PC-3 (cell line): Measurements from ENCODE around the gene ARHGAP6. TPM values are rescaled to one million over a fixed set of nuclear protein-coding genes. Genes with fewer than 3 reads are reported as not detected.
A peak's percentile ranks its signal among the peaks of the same experiment; 100 is the strongest.
"Not testable (repeated sequence)": the region's sequence is repeated elsewhere in the genome, so short reads cannot be mapped to it uniquely, and the experiment has no call there.

Experiments
- ATAC-seq: fragments of 200-7000 bp; cut with Tn5 transposase; 2 replicates; pipeline ENCODE4 v1.9.1; 2020; ENCODE audit warnings: mild to moderate bottlenecking, moderate library complexity
- BruUV-seq: library from RNA; stranded (reverse); fragments of 400-500 nt; replicated peaks from 2 replicates; lab custom pipeline; 2021; lab: Mats Ljungman, UMichigan
- CTCF ChIA-PET: fragments of 300-600 bp; sonication (Branson Sonifier 250); formaldehyde crosslinking; loops from one replicate; lab custom pipeline; 2022; ENCODE audit warnings: antibody characterized with exemption; lab: Charles Lee
- POLR2A ChIA-PET: fragments of 300-600 bp; sonication (Branson Sonifier 250); formaldehyde crosslinking; loops from one replicate; lab custom pipeline; 2022; ENCODE audit warnings: antibody characterized with exemption; ENCODE audit not compliant: unreplicated experiment; lab: Charles Lee
- DNase-seq: peaks from one replicate; pipeline ENCODE4 v3.0.0-alpha.2; 2015
- H2AFZ ChIP-seq: fragments of 300-600 bp; sonication (generic); 2 replicates; pipeline ENCODE4 v1.6.0; 2016; ENCODE audit warnings: antibody characterized with exemption, low read length
- H3F3A ChIP-seq: fragments of 300-600 bp; sonication (generic); one replicate; pipeline ENCODE4 v1.6.0; 2017; ENCODE audit warnings: antibody characterized with exemption, low read length, control low read depth, mild to moderate bottlenecking; ENCODE audit not compliant: unreplicated experiment
- H3K27ac ChIP-seq: fragments of 300-600 bp; sonication (generic); 2 replicates; pipeline ENCODE4 v1.5.1; 2016; ENCODE audit warnings: mild to moderate bottlenecking, low read length
- H3K27me3 ChIP-seq: fragments of 300-600 bp; sonication (generic); 2 replicates; pipeline ENCODE4 v1.6.1; 2016; ENCODE audit warnings: low read length, mixed read lengths
- H3K36me3 ChIP-seq: fragments of 300-600 bp; sonication (generic); 2 replicates; pipeline ENCODE4 v1.6.1; 2016; ENCODE audit warnings: low read depth, mixed run types, low read length, mixed read lengths
- H3K4me1 ChIP-seq: fragments of 300-600 bp; sonication (generic); 2 replicates; pipeline ENCODE4 v1.5.1; 2016; ENCODE audit warnings: low read length; ENCODE audit not compliant: insufficient read depth
- H3K4me2 ChIP-seq: fragments of 300-600 bp; sonication (generic); 2 replicates; pipeline ENCODE4 v1.6.0; 2016; ENCODE audit warnings: low read length
- H3K4me3 ChIP-seq: fragments of 300-600 bp; sonication (generic); 2 replicates; pipeline ENCODE4 v1.5.1; 2016; ENCODE audit warnings: mild to moderate bottlenecking, low read length, mixed read lengths
- H3K79me2 ChIP-seq: fragments of 300-600 bp; sonication (generic); 2 replicates; pipeline ENCODE4 v1.6.1; 2017; ENCODE audit warnings: low read length, mixed read lengths
- H3K9ac ChIP-seq: fragments of 300-600 bp; sonication (generic); 2 replicates; pipeline ENCODE4 v1.6.0; 2016; ENCODE audit warnings: mild to moderate bottlenecking, low read length
- H3K9me2 ChIP-seq: fragments of 300-600 bp; sonication (generic); replicated peaks from 2 replicates; pipeline ENCODE4 v1.6.1; 2016; ENCODE audit warnings: mixed run types, low read length, mixed read lengths
- H3K9me3 ChIP-seq: fragments of 300-600 bp; sonication (generic); 2 replicates; pipeline ENCODE4 v1.6.1; 2016; ENCODE audit warnings: low read length, mixed read lengths
- H4K20me1 ChIP-seq: fragments of 300-600 bp; sonication (generic); 2 replicates; pipeline ENCODE4 v1.6.1; 2016; ENCODE audit warnings: low read length, mixed read lengths
- CTCF ChIP-seq: fragments of 300-600 bp; sonication (generic); conservative IDR thresholded peaks from 2 replicates; pipeline ENCODE4 v1.5.1; 2017; ENCODE audit warnings: antibody characterized with exemption, low read depth, mild to moderate bottlenecking, low read length
- EZH2 ChIP-seq: fragments of 300-600 bp; sonication (generic); IDR thresholded peaks from one replicate; pipeline ENCODE4 v1.6.1; 2017; ENCODE audit warnings: antibody characterized with exemption, mild to moderate bottlenecking, low read length; ENCODE audit not compliant: unreplicated experiment
- EZH2phosphoT487 ChIP-seq: fragments of 300-600 bp; sonication (generic); IDR thresholded peaks from 2 replicates; pipeline ENCODE4 v1.6.1; 2018; ENCODE audit warnings: mild to moderate bottlenecking, antibody characterized with exemption, low read length, borderline replicate concordance
- intact Hi-C: fragments of 100-400 bp; cut with micrococcal nuclease; formaldehyde crosslinking; loops from 2 replicates; pipeline ENCODE4 v1.9.0; 2023
- total RNA-seq: library from RNA; depleted of rRNA; stranded (reverse); fragments of >200 nt; gene quantifications from 2 replicates; pipeline ENCODE4 v1.2.3, GENCODE V29; 2014

Gene ARHGAP6
- total RNA-seq, 1 experiment from 2014 or later = 2.8 TPM

- Histone ChIP-seq H3K79me2 (no peaks in the 10 kb centered on the region), H3K9me2 (no peaks in the 10 kb centered on the region), H4K20me1 (no peaks in the 10 kb centered on the region), H2AFZ (no peak overlapping the region), H3K4me3 (no peak overlapping the region), H3K4me1 (no peaks in the 10 kb centered on the region), H3K9ac (no peak overlapping the region), H3F3A (no peaks in the 10 kb centered on the region), H3K27ac (no peak overlapping the region), H3K9me3 (0 out of 2 replicates have a peak, but pooled peaks cover 5% of the 10 kb centered on the region), H3K4me2 (no peak overlapping the region), H3K36me3 (no peaks in the 10 kb centered on the region), H3K27me3 (no peaks in the 10 kb centered on the region)
- DNase-seq (no peak), ATAC-seq (no peak)
- TF ChIP-seq CTCF (no peak), EZH2 (no peak), EZH2phosphoT487 (no peak)
- POLR2A ChIA-PET = no interaction called here
- no TSS peak for BruUV-seq
- CTCF ChIA-PET = no interaction called here
- intact Hi-C loops = no loop called here
Measured at GRCh38 chrX:11626351-11626750, 39.4 kb downstream of the ARHGAP6 start.

- H3K4me3 ChIP-seq = no peak overlapping the region
- no peaks in the 10 kb centered on the region for H3K27me3 ChIP-seq
- no peaks in the 10 kb centered on the region for H3K4me1 ChIP-seq
- H3K9me2 ChIP-seq = no peaks in the 10 kb centered on the region
- H2AFZ ChIP-seq = no peak overlapping the region
- CTCF ChIA-PET = no interaction called here
- POLR2A ChIA-PET = no interaction called here
- no peaks in the 10 kb centered on the region for H4K20me1 ChIP-seq
- H3K27ac ChIP-seq = no peak overlapping the region
- no peak overlapping the region for H3K9ac ChIP-seq
- H3K4me2 ChIP-seq = no peak overlapping the region
- H3K79me2 ChIP-seq = no peaks in the 10 kb centered on the region
- no peaks in the 10 kb centered on the region for H3K9me3 ChIP-seq
- ATAC-seq (no peak), DNase-seq (peak; percentile 19)
- TF ChIP-seq CTCF (no peak), EZH2 (no peak), EZH2phosphoT487 (no peak)
- no TSS peak for BruUV-seq
- H3K36me3 ChIP-seq = no peaks in the 10 kb centered on the region
- intact Hi-C loops = no loop called here
- no peaks in the 10 kb centered on the region for H3F3A ChIP-seq
Measured at GRCh38 chrX:11619441-11619840, 46.3 kb downstream of the ARHGAP6 start.

- ATAC-seq, H3K79me2 ChIP-seq, H3F3A ChIP-seq, H3K4me2 ChIP-seq, H3K4me3 ChIP-seq, H3K9me2 ChIP-seq, H3K36me3 ChIP-seq, H3K9me3 ChIP-seq, CTCF ChIA-PET, BruUV-seq, H3K27me3 ChIP-seq, H3K4me1 ChIP-seq, H3K27ac ChIP-seq, intact Hi-C loops, POLR2A ChIA-PET, H4K20me1 ChIP-seq, DNase-seq, H3K9ac ChIP-seq, H2AFZ ChIP-seq: not testable (repeated sequence)
Measured at GRCh38 chrX:11614253-11614652, 51.5 kb downstream of the ARHGAP6 start.
